Keratinocyte (primary cell): ENCODE data around the gene KRTAP4-11. TPM values are rescaled to one million over a fixed set of nuclear protein-coding genes. Genes with fewer than 3 reads are reported as not detected.

Experiments used
- DNase-seq: peaks from one replicate; pipeline ENCODE4 v3.0.0-alpha.2; 2011; ENCODE audit warnings: low read depth, missing footprints, low spot score
- FAIRE-seq: peaks from 2 replicates; lab custom pipeline; 2011; peaks lifted over from hg19 to GRCh38; lab: Jason Lieb, UNC
- H2AFZ ChIP-seq: 2 replicates; pipeline ENCODE4 v1.6.0; 2012; ENCODE audit warnings: low read length, control low read depth, inconsistent platforms; ENCODE audit not compliant: control insufficient read depth
- H3K27ac ChIP-seq: 2 replicates; pipeline ENCODE4 v1.5.1; 2011; ENCODE audit warnings: low read length; ENCODE audit not compliant: control insufficient read depth, insufficient read depth
- H3K27me3 ChIP-seq: 3 replicates; pipeline ENCODE4 v1.6.0; 2011; ENCODE audit warnings: low read length; ENCODE audit not compliant: control insufficient read depth, insufficient read depth; ENCODE audit errors: extremely low read depth
- H3K36me3 ChIP-seq, 2 experiments: 2 replicates in 1 of 2; 3 replicates in 1 of 2; pipeline ENCODE4 v1.5.1; 2011; ENCODE audit warnings: low read length in 2 of 2, mild to moderate bottlenecking in 1 of 2; ENCODE audit not compliant: control insufficient read depth in 2 of 2, insufficient read depth in 2 of 2; ENCODE audit errors: extremely low read depth in 1 of 2
- H3K4me1 ChIP-seq: 3 replicates; pipeline ENCODE4 v1.5.1; 2011; ENCODE audit warnings: low read length; ENCODE audit not compliant: control insufficient read depth, insufficient read depth; ENCODE audit errors: extremely low read depth
- H3K4me2 ChIP-seq: 3 replicates; pipeline ENCODE4 v1.6.0; 2011; ENCODE audit warnings: low read depth, low read length; ENCODE audit not compliant: control insufficient read depth, insufficient read depth; ENCODE audit errors: extremely low read depth
- H3K4me3 ChIP-seq, 3 experiments: fragments of 200-600 bp in 1 of 3; sonication (generic) in 1 of 3; 2 replicates in 2 of 3; 3 replicates in 1 of 3; pipeline ENCODE4 v1.5.1; 2011 to 2016; ENCODE audit warnings: low read length in 3 of 3, mild to moderate bottlenecking in 3 of 3, control low read depth in 2 of 3, inconsistent platforms in 1 of 3, low read depth in 1 of 3, mixed read lengths in 1 of 3, mixed run types in 1 of 3, moderate library complexity in 1 of 3; ENCODE audit not compliant: control insufficient read depth in 2 of 3, insufficient read depth in 2 of 3; ENCODE audit errors: extremely low read depth in 1 of 3
- H3K79me2 ChIP-seq: 2 replicates; pipeline ENCODE4 v1.6.0; 2012; ENCODE audit warnings: low read length; ENCODE audit not compliant: control insufficient read depth, insufficient read depth
- H3K9ac ChIP-seq: 3 replicates; pipeline ENCODE4 v1.6.0; 2011; ENCODE audit warnings: low read length; ENCODE audit not compliant: control insufficient read depth, insufficient read depth; ENCODE audit errors: extremely low read depth
- H3K9me1 ChIP-seq: 3 replicates; pipeline ENCODE4 v1.6.0; 2011; ENCODE audit warnings: low read length; ENCODE audit not compliant: control insufficient read depth, insufficient read depth; ENCODE audit errors: extremely low read depth
- H3K9me3 ChIP-seq: 2 replicates; pipeline ENCODE4 v1.5.1; 2012; ENCODE audit warnings: low read depth, low read length; ENCODE audit not compliant: control insufficient read depth
- H4K20me1 ChIP-seq: 3 replicates; pipeline ENCODE4 v1.6.0; 2011; ENCODE audit warnings: low read length; ENCODE audit not compliant: control insufficient read depth, insufficient read depth; ENCODE audit errors: extremely low read depth
- CTCF ChIP-seq, 3 experiments: IDR thresholded peaks in 1 of 3; conservative IDR thresholded peaks in 1 of 3; optimal IDR thresholded peaks in 1 of 3; 2 replicates in 2 of 3; 3 replicates in 1 of 3; pipeline versions ENCODE3 to v1.5.1; 2011; ENCODE audit warnings: low read length in 3 of 3, mild to moderate bottlenecking in 3 of 3, moderate library complexity in 2 of 3, control low read depth in 1 of 3, inconsistent platforms in 1 of 3; ENCODE audit not compliant: insufficient read depth in 2 of 3; ENCODE audit errors: extremely low read depth in 1 of 3
- EZH2 ChIP-seq: IDR thresholded peaks from one replicate; pipeline ENCODE4 v1.6.1; 2012; ENCODE audit warnings: inconsistent platforms, mild to moderate bottlenecking, low read length, moderate library complexity
- dilution Hi-C: fragments of 300-500 bp; cut with MboI; formaldehyde crosslinking; loops from one replicate; pipeline ENCODE4 v1.7.0; 2020; ENCODE audit warnings: low sequenced_read_pairs; ENCODE audit not compliant: extremely low pct_ligation_motif_present
- polyA plus RNA-seq, 5 experiments: library from polyadenylated mRNA; depleted of rRNA in 3 of 5; stranded (reverse) in 3 of 5; stranded (forward) in 1 of 5; unstranded in 1 of 5; fragments of >200 nt; gene quantifications; 1 replicate in 1 of 5; 2 replicates in 3 of 5; 3 replicates in 1 of 5; pipeline versions ENCODE4 v1.2.1 to v1.2.3, GENCODE V29; 2011 to 2012; ENCODE audit warnings: missing spikeins in 2 of 5, low read depth in 1 of 5, low replicate concordance in 1 of 5

Gene KRTAP4-11
- polyA plus RNA-seq, 1 donor (not counting 4 experiments of a cell fraction or from before 2014, with no cell fraction given) = not detected

- H3K9me1 ChIP-seq = no peaks in the 10 kb centered on the region
- H4K20me1 ChIP-seq = no peaks in the 10 kb centered on the region
- no peak overlapping the region for H2AFZ ChIP-seq
- H3K27me3 ChIP-seq = no peaks in the 10 kb centered on the region
- DNase-seq = no peak
- H3K4me1 ChIP-seq = peaks cover 19% of the 10 kb centered on the region
- no peak for FAIRE-seq
- dilution Hi-C loops = no loop called here
- no peaks in the 10 kb centered on the region for H3K79me2 ChIP-seq
- no peak overlapping the region for H3K27ac ChIP-seq
- H3K4me3 ChIP-seq = no peak overlapping the region
- no peak overlapping the region for H3K9ac ChIP-seq
- TF ChIP-seq EZH2 (no peak), CTCF (optimal IDR thresholded peaks at IDR 0.05 in 1 of 3, IDR thresholded peaks at IDR 0.05 in 1 of 3, conservative IDR thresholded peaks at IDR 0.05 in 1 of 3; ENCODE audit: extremely low read depth in 1 of 3, insufficient read depth in 2 of 3, low read length in 3 of 3) (no peak)
- no peaks in the 10 kb centered on the region for H3K36me3 ChIP-seq
- H3K4me2 ChIP-seq = no peak overlapping the region
- no peaks in the 10 kb centered on the region for H3K9me3 ChIP-seq
Observed at GRCh38 chr17:41127371-41127770, 9.2 kb upstream of the KRTAP4-11 start.

GRCh38 chr17:41126412-41126811 lies 8.2 kb upstream of the KRTAP4-11 start:
- Histone ChIP-seq H2AFZ (no peak overlapping the region), H3K27me3 (no peaks in the 10 kb centered on the region), H3K36me3 (no peaks in the 10 kb centered on the region), H3K4me2 (no peak overlapping the region), H3K4me3 (no peak overlapping the region), H3K79me2 (no peaks in the 10 kb centered on the region), H3K9me1 (no peaks in the 10 kb centered on the region), H4K20me1 (no peaks in the 10 kb centered on the region), H3K27ac (no peak overlapping the region), H3K4me1 (peaks cover 10% of the 10 kb centered on the region), H3K9me3 (no peaks in the 10 kb centered on the region), H3K9ac (no peak overlapping the region)
- TF ChIP-seq EZH2 (no peak), CTCF (optimal IDR thresholded peaks at IDR 0.05 in 1 of 3, IDR thresholded peaks at IDR 0.05 in 1 of 3, conservative IDR thresholded peaks at IDR 0.05 in 1 of 3; ENCODE audit: extremely low read depth in 1 of 3, insufficient read depth in 2 of 3, low read length in 3 of 3) (no peak)
- dilution Hi-C loops = no loop called here
- DNase-seq = no peak
- FAIRE-seq = no peak
